CD4-positive, alpha-beta T cell treated with Interleukin-12 subunit alpha and Interleukin-12 subunit beta, for 1 hour (primary cell): Measurements from ENCODE around the gene ACSL1.
"Not testable (repeated sequence)": the region's sequence is repeated elsewhere in the genome, so short reads cannot be mapped to it uniquely, and the experiment has no call there.

Experiments used
- DNase-seq: peaks from one replicate; pipeline ENCODE4 v3.0.0-alpha.2; 2020

Gene ACSL1

GRCh38 chr4:184825896-184826690, at the start of gene ACSL1:
TSS of gene ACSL1 (minus strand) at chr4:184825968. CDS start at chr4:184803514, 22,454 bp downstream.
- peak; percentile 86 for DNase-seq

DNA sequence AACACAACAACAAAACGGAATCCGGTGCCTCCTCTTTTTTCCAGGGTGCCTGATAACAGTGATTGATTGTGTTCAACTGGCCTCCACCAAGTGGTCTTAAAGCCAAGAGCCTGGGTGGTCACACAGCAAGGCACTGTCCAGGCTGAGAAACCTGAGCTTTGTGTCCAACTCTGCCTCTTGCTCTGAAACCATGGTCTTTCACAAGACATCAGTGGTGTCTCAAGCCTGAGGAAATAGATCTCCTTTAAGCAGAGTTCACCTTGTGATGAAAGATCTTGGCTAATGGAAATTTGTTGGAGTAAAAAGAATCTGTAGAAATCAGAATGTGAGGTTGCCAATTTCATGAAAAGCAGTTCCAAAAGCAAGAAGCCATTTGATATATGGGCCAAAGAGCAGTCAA, 47.3 kb upstream of the ACSL1 start:
- DNase-seq: no peak

GRCh38 chr4:184870718-184871117, 45.0 kb upstream of the ACSL1 start:
- no peak for DNase-seq

GRCh38 chr4:184868623-184869022, 42.9 kb upstream of the ACSL1 start:
- no peak for DNase-seq

GRCh38 chr4:184863916-184864315, 38.1 kb upstream of the ACSL1 start:
- DNase-seq: no peak

- DNase-seq: no peak
Observed at GRCh38 chr4:184861047-184861446, 35.3 kb upstream of the ACSL1 start.

GRCh38 chr4:184860018-184860779, 34.4 kb upstream of the ACSL1 start:
- DNase-seq: no peak

- no peak for DNase-seq
Observed at GRCh38 chr4:184857441-184858121, 31.8 kb upstream of the ACSL1 start.

- DNase-seq: no peak
Observed at GRCh38 chr4:184856277-184856609, 30.5 kb upstream of the ACSL1 start.

DNA sequence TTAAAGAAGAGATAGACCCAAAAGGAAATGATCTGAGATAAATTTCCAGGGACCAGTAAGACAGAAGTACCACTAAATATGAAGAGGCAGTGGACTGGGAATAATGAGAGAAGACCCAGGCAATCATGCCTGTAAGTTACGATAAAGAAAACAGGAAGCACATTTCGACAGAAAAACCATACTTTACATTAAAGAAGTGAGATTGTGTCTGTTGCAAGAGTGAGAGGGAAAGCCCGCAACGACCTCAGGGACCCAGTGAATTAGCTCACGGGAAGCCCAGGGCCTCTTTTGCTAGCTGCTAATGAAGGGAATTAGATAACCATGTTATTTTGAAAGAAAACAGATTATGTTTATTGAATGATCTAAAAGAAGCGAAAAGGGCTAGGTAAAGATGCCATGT, 28.9 kb upstream of the ACSL1 start:
- peak; percentile 11 for DNase-seq

DNA sequence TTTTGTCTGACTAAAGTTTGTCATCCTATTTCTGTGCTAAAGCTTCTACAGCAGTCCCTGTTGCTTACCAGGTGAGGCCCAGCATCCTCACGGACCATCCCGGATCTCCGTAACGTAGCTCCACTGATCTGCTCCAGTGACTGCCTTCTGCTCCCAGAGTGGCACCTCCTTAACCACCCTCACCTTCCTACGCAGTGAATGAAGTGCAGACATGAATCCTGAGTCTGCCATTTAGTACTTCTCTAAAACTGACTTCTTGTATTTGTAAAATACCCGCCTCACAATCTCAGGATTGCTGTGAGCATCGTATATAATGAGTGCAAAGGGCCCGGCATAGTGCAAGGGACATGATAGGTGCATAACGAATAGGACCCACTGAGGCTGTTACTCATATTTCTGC, 27.7 kb upstream of the ACSL1 start:
- DNase-seq: no peak

DNA sequence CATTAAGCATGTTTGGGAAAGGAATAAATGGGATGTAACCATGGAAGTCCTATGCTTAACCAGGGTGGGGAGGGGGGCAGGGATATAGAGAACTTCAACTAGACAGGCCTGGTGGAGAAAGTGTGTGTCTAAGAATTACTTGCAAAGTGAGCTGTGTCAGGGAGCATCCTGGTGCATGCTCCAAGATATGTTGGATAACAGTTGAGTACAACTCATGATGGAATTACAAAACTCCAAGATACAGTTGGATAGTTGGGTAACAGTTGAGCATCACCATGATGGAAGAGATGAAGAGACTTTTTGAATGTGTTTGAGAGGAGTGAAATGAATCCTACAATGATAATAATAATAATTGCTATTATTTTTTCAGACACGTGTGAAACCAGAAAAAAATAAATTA, 26.1 kb upstream of the ACSL1 start:
- no peak for DNase-seq

GRCh38 chr4:184851200-184851541, 25.4 kb upstream of the ACSL1 start:
- DNase-seq: no peak

- DNase-seq: no peak
Observed at GRCh38 chr4:184850431-184851199, 24.8 kb upstream of the ACSL1 start.

DNA sequence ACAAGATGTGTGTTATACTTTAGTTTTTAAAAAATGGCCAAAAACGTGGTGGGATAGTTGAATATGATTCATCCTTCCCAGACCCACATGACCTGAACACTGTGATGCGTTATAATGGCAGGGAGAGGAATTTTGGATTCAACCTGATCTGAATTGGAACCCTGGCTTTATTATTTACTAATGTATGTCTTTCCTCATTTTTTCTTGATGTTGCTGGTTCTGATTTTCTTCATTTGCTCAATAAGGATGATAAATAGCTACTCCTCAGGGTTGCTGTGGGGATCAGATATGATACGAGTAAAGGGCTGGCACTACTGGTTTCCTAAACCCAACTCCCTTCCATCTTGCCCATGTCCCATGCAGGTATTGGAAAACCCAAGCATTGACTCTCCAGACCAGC, 24.2 kb upstream of the ACSL1 start:
- no peak for DNase-seq

DNA sequence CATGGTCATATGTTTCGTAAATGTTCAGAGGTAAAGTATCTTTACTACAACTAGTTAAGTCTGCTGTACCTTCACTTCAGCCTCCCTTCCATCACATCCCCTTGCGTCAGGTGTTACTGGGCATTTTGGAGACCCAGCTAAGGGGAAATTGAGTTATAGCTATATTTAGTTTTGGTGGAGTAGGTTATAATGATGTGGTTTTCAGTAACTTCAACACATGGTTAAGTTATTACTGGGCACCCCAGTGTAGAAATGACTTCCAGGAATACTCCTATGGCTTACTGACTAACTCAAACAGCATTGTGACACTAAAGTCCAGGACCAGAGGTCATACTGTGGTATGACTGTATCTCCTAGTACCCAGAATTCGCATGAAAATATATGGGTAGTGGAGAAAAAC, 23.4 kb upstream of the ACSL1 start:
- no peak for DNase-seq

DNA sequence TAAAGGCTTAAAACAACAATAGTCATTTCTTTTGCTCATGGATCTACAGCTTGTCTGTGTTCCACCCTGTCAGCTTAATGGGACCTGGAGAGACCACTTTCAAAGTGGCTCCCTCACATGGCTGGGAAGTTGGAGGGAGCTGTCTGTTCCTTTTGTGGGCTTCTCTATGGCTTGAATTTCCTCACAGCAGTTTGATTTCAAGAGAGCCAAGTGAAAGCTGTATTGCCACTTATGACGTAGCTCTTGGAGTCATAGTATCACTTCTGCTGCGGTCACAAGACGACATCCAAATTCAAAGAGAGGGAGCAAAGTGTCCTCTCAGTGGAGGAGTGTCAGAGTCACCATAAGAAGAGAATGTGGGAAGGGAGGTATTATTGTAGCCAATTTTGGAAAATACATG, 22.7 kb upstream of the ACSL1 start:
- peak; percentile 13 for DNase-seq

DNA sequence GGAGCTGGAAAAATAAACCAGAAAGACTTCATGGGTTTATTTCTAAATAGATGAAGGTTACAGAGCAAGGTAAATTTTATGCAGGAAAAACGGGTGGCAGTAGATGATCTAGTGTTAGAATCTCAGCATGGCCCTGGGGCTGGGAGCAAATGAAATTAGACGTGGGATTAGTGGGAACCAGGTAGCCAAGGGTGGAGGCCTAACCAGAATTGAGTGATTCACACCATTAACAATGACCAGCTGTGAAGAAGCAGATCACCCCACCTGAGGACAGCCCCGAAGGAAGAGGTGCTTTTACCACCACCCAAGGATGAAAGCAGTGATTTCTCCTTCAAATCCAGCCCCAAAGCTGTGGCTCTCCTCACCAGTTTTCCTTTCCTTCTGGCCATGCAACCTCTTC, 20.8 kb upstream of the ACSL1 start:
- DNase-seq: no peak

DNA sequence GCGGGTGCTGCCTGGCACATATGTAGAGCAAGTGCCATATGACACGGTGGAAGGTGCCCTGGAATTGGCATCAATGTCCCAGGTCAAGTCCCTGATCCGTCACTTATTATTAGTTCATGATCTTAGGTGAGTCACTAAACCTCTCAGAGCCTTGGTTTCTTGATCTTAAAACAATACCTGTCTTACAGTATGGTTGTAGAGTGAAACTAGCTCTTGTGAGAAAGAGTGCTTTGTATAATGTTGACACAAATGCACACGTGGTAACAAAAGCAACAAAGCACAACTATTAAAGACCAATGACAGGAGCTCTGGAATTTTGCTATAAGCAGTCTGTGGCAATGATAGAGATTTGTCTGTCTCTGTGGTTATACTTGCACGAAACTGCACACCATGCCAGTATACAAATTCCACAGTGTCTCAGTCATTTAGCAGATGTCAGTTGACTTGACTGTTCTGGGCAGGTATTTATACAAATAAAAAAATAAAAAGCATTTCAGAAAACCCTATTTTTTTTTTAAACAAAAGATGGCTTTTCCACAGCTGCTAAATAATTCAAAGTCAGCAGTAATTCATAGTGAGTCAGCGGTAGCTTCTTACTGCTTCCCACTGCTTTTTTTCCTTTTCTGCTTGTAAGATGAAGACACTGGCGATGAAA, 19.7 kb upstream of the ACSL1 start:
- DNase-seq: no peak

DNA sequence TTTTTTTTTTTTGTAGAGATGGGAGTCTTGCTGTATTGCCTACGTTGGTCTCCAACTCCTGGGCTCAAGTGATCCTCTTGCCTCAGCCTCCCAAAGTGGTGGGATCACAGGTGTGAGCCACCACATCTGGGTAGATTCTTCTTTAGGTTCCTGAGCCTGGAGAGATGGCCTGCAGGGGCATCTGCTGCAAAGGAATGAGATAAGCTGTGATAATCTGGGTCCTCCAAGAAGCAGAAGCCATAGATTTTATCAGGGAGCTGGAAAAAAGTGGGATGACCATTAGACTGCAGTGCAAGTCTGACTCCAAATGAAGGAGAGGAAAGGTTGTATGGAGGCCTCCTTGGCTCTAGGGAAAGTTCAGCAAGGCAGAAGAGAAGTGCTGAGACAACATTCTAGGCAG, 19.0 kb upstream of the ACSL1 start:
- DNase-seq: no peak

DNA sequence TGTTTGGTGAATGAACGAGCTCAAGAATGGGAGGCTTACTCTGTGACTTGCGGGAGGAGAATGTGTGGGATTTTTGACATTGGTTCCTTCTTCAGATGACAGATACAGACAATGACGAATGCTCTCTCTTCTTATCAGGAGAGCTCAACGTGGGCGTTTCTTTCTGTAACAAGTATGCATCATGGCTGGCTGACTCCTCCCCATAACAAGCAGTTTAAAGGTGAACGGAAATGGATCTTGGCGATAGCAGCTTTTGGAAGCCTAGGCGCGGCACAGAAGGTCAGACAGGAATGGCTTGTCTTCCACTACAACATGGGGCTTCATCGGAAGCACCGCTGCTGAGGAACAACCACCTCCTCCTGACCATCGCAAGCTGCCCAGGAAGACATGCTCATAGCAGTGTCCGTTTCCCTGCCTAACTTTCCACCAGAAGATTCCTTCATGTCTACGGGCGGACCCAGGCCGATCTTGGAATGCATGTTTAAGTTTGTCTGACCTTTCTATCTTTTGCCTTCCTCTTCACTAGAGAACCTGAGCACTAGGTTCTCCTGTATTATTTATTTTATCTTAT, 18.3 kb upstream of the ACSL1 start:
- no peak for DNase-seq

DNA sequence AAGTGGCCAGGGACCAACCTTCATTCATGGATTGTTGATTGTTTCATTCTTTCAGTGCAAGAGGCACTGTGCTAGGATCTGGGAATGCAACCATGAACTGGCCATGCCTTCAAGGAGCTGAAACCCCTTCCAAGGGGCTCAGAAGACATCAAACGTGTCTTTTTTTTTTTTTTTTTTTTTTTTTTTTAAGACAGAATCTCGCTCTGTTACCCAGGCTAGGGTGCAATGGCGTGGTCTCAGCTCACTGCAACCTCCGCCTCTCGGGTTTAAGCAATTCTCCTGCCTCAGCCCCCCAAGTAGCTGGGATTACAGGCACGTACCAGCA, 13.3 kb upstream of the ACSL1 start:
- DNase-seq: not testable (repeated sequence)
